ENCODE measurements around the gene PTPRA.
"Not testable (repeated sequence)": the region's sequence is repeated elsewhere in the genome, so short reads cannot be mapped to it uniquely, and the experiment has no call there.

Gene PTPRA

GRCh38 chr20:2829376-2829775 lies 43.9 kb upstream of the PTPRA start:
- TF ChIP-seq ZC3H10 (CRISPR knock-in tag; IDR thresholded peaks at IDR 0.05) (no peak), CSDC2 (CRISPR knock-in tag; IDR thresholded peaks at IDR 0.05) (no peak), CREB5 (CRISPR knock-in tag; IDR thresholded peaks at IDR 0.05; ENCODE audit: low read depth) (no peak), ZNF70 (CRISPR knock-in tag; IDR thresholded peaks at IDR 0.05) (no peak), POU6F1 (CRISPR knock-in tag; IDR thresholded peaks at IDR 0.05; ENCODE audit: borderline replicate concordance, low read depth) (no peak), ZFP3 (CRISPR knock-in tag; IDR thresholded peaks at IDR 0.05) (no peak), TOX (CRISPR knock-in tag; IDR thresholded peaks at IDR 0.05; ENCODE audit: borderline replicate concordance) (no peak), ESRRG (CRISPR knock-in tag; IDR thresholded peaks at IDR 0.05) (no peak), PPARA (CRISPR knock-in tag; IDR thresholded peaks at IDR 0.05; ENCODE audit: borderline replicate concordance) (no peak), ZFP30 (CRISPR knock-in tag; IDR thresholded peaks at IDR 0.05) (no peak), TCF4 (CRISPR knock-in tag; IDR thresholded peaks at IDR 0.05; ENCODE audit: borderline replicate concordance) (no peak), ARNTL (CRISPR knock-in tag; IDR thresholded peaks at IDR 0.05; ENCODE audit: borderline replicate concordance, low read depth) (no peak), OSR1 (CRISPR knock-in tag; IDR thresholded peaks at IDR 0.05) (no peak), CSRNP3 (CRISPR knock-in tag; IDR thresholded peaks at IDR 0.05) (no peak), GLIS3 (CRISPR knock-in tag; IDR thresholded peaks at IDR 0.05) (no peak)
- ATAC-seq: no peak

- ATAC-seq: not testable (repeated sequence)
Observed at GRCh38 chr20:2831206-2831605, 42.1 kb upstream of the PTPRA start.

GRCh38 chr20:2833761-2834160 lies 39.5 kb upstream of the PTPRA start:
- ATAC-seq: no peak
- TF ChIP-seq GLIS3 (CRISPR knock-in tag; IDR thresholded peaks at IDR 0.05) (no peak), OSR1 (CRISPR knock-in tag; IDR thresholded peaks at IDR 0.05) (no peak), ARNTL (CRISPR knock-in tag; IDR thresholded peaks at IDR 0.05; ENCODE audit: borderline replicate concordance, low read depth) (no peak), ZFP30 (CRISPR knock-in tag; IDR thresholded peaks at IDR 0.05) (no peak), CSRNP3 (CRISPR knock-in tag; IDR thresholded peaks at IDR 0.05) (no peak), CSDC2 (CRISPR knock-in tag; IDR thresholded peaks at IDR 0.05) (no peak), TCF4 (CRISPR knock-in tag; IDR thresholded peaks at IDR 0.05; ENCODE audit: borderline replicate concordance) (no peak), POU6F1 (CRISPR knock-in tag; IDR thresholded peaks at IDR 0.05; ENCODE audit: borderline replicate concordance, low read depth) (no peak), SNAI2 (CRISPR knock-in tag; IDR thresholded peaks at IDR 0.05) (no peak)

GRCh38 chr20:2834401-2835110 lies 38.7 kb upstream of the PTPRA start:
- ATAC-seq: no peak
- TF ChIP-seq SNAI2 (CRISPR knock-in tag; IDR thresholded peaks at IDR 0.05) (no peak), GLIS3 (CRISPR knock-in tag; IDR thresholded peaks at IDR 0.05) (no peak), TCF4 (CRISPR knock-in tag; IDR thresholded peaks at IDR 0.05; ENCODE audit: borderline replicate concordance) (no peak), ARNTL (CRISPR knock-in tag; IDR thresholded peaks at IDR 0.05; ENCODE audit: borderline replicate concordance, low read depth) (no peak), ZNF8 (CRISPR knock-in tag; IDR thresholded peaks at IDR 0.05) (no peak), CSRNP3 (CRISPR knock-in tag; IDR thresholded peaks at IDR 0.05) (no peak), TOX (CRISPR knock-in tag; IDR thresholded peaks at IDR 0.05; ENCODE audit: borderline replicate concordance) (no peak), ZNF70 (CRISPR knock-in tag; IDR thresholded peaks at IDR 0.05) (no peak), BACH2 (CRISPR knock-in tag; IDR thresholded peaks at IDR 0.05; ENCODE audit: borderline replicate concordance) (no peak), ISL1 (CRISPR knock-in tag; IDR thresholded peaks at IDR 0.05) (no peak), RARB (CRISPR knock-in tag; IDR thresholded peaks at IDR 0.05) (no peak), ZNF565 (CRISPR knock-in tag; conservative IDR thresholded peaks at IDR 0.05; ENCODE audit: low read depth) (no peak)

Measured in SK-N-SH treated with all-trans-retinoic acid at 6 μM for 48 hours (cell line).